Activated CD4-positive, alpha-beta T cell treated with anti-CD3 and anti-CD28 coated beads, Interleukin-2, amount 10 ng/mL, durations not matched to agents 7 days and 5 days (primary cell): Measurements from ENCODE around the gene ARPIN. TPM values are rescaled to one million over a fixed set of nuclear protein-coding genes. Genes with fewer than 3 reads are reported as not detected.
"Not testable (repeated sequence)": the region's sequence is repeated elsewhere in the genome, so short reads cannot be mapped to it uniquely, and the experiment has no call there.

Experiments used
- CTCF ChIA-PET: fragments of 350-600 bp; sonication (Branson Sonifier 250); formaldehyde crosslinking; loops from one replicate; lab custom pipeline; 2021; ENCODE audit warnings: antibody characterized with exemption; lab: Charles Lee
- POLR2A ChIA-PET: fragments of 350-600 bp; sonication (Branson Sonifier 250); formaldehyde crosslinking; loops from one replicate; lab custom pipeline; 2021; ENCODE audit warnings: antibody characterized with exemption; lab: Charles Lee
- DNase-seq: peaks from one replicate; pipeline ENCODE4 v3.0.0-alpha.2; 2020
- H3K27ac Mint-ChIP-seq: one replicate; pipeline ENCODE4 v1.8.0; 2021; ENCODE audit warnings: mild to moderate bottlenecking, moderate library complexity, mixed read lengths
- H3K27me3 Mint-ChIP-seq: one replicate; pipeline ENCODE4 v1.8.0; 2021; ENCODE audit warnings: mixed read lengths
- H3K36me3 Mint-ChIP-seq: one replicate; pipeline ENCODE4 v1.8.0; 2021; ENCODE audit warnings: low read depth, mixed read lengths
- H3K4me1 Mint-ChIP-seq: one replicate; pipeline ENCODE4 v1.8.0; 2021; ENCODE audit warnings: mixed read lengths
- H3K4me3 Mint-ChIP-seq: one replicate; pipeline ENCODE4 v1.8.0; 2021; ENCODE audit warnings: mild to moderate bottlenecking, moderate library complexity, mixed read lengths
- H3K9me3 Mint-ChIP-seq: one replicate; pipeline ENCODE4 v1.8.0; 2021; ENCODE audit warnings: mixed read lengths
- total RNA-seq, 2 experiments: library from RNA; stranded (reverse); gene quantifications; one replicate each; pipeline ENCODE4 v1.2.3, GENCODE V29; 2021

Gene ARPIN
- total RNA-seq = not detected

- Mint-ChIP-seq H3K4me1 (no peaks in the 10 kb centered on the region), H3K27ac (no peak within 1 kb of the TSS), H3K27me3 (peaks cover 42% of the 10 kb centered on the region), H3K4me3 (peak within 1 kb of the TSS; percentile 29), H3K36me3 (no peaks in the 10 kb centered on the region), H3K9me3 (no peaks in the 10 kb centered on the region)
- no peak for DNase-seq
- ChIA-PET POLR2A (no interaction called here), CTCF (interaction anchor here (0.6 to 1.4 kb wide), 3 partner anchors 21 to 159 kb away, joined by 3 to 10 read pairs (median 4); no protein-coding TSS in a partner anchor)
Measured at GRCh38 chr15:89912674-89913396, at the start of gene ARPIN. Gene ARPIN, minus strand, starts transcription at chr15:89912952. Its CDS starts 117 bp downstream, at chr15:89912835.

- Mint-ChIP-seq H3K4me3 (no peak overlapping the region), H3K27ac (no peak overlapping the region), H3K36me3 (no peaks in the 10 kb centered on the region), H3K9me3 (peaks cover 3% of the 10 kb centered on the region), H3K4me1 (no peaks in the 10 kb centered on the region), H3K27me3 (peaks cover 13% of the 10 kb centered on the region)
- ChIA-PET CTCF (interaction anchor here (0.7 to 0.9 kb wide), 2 partner anchors 13 to 83 kb away, joined by 3 read pairs; no protein-coding TSS in a partner anchor), POLR2A (interaction anchor here (0.6 kb wide), 1 partner anchor 32 kb away, joined by 3 read pairs; no protein-coding TSS in a partner anchor)
- DNase-seq = no peak
Measured at GRCh38 chr15:89958107-89958805, 45.5 kb upstream of the ARPIN start.

GRCh38 chr15:89955449-89955998 is 42.8 kb upstream of the ARPIN start:
- H3K4me1 Mint-ChIP-seq, DNase-seq, H3K27ac Mint-ChIP-seq, H3K36me3 Mint-ChIP-seq, H3K4me3 Mint-ChIP-seq, H3K9me3 Mint-ChIP-seq, CTCF ChIA-PET, POLR2A ChIA-PET: not testable (repeated sequence)
- H3K27me3 Mint-ChIP-seq = peaks cover 13% of the 10 kb centered on the region

- H3K36me3 Mint-ChIP-seq = no peaks in the 10 kb centered on the region
- CTCF ChIA-PET = no interaction called here
- H3K4me3 Mint-ChIP-seq = no peak overlapping the region
- no peak for DNase-seq
- peaks cover 7% of the 10 kb centered on the region for H3K4me1 Mint-ChIP-seq
- POLR2A ChIA-PET = no interaction called here
- H3K9me3 Mint-ChIP-seq = peaks cover 3% of the 10 kb centered on the region
- peaks cover 13% of the 10 kb centered on the region for H3K27me3 Mint-ChIP-seq
- no peak overlapping the region for H3K27ac Mint-ChIP-seq
Measured at GRCh38 chr15:89954541-89954940, 41.8 kb upstream of the ARPIN start.

GRCh38 chr15:89948796-89949195 is 36.0 kb upstream of the ARPIN start:
- Mint-ChIP-seq H3K4me1 (peaks cover 12% of the 10 kb centered on the region), H3K27ac (no peak overlapping the region), H3K27me3 (peaks cover under 1% of the 10 kb centered on the region), H3K36me3 (no peaks in the 10 kb centered on the region), H3K9me3 (no peaks in the 10 kb centered on the region), H3K4me3 (no peak overlapping the region)
- ChIA-PET POLR2A (no interaction called here), CTCF (interaction anchor here (0.6 kb wide), 1 partner anchor 8 kb away, joined by 4 read pairs; no protein-coding TSS in a partner anchor)
- DNase-seq = no peak

GRCh38 chr15:89947385-89947784 is 34.6 kb upstream of the ARPIN start:
- Mint-ChIP-seq H3K27ac (no peak overlapping the region), H3K4me1 (peaks cover 7% of the 10 kb centered on the region), H3K27me3 (no peaks in the 10 kb centered on the region), H3K4me3 (no peak overlapping the region), H3K9me3 (no peaks in the 10 kb centered on the region), H3K36me3 (no peaks in the 10 kb centered on the region)
- POLR2A ChIA-PET = no interaction called here
- DNase-seq = no peak
- CTCF ChIA-PET = no interaction called here

- no peak for DNase-seq
- Mint-ChIP-seq H3K4me1 (peaks cover 7% of the 10 kb centered on the region), H3K9me3 (no peaks in the 10 kb centered on the region), H3K27ac (no peak overlapping the region), H3K4me3 (no peak overlapping the region), H3K36me3 (no peaks in the 10 kb centered on the region), H3K27me3 (no peaks in the 10 kb centered on the region)
- ChIA-PET POLR2A (no interaction called here), CTCF (no interaction called here)
Measured at GRCh38 chr15:89946681-89947299, 34.0 kb upstream of the ARPIN start.

GRCh38 chr15:89943721-89944120 is 31.0 kb upstream of the ARPIN start:
- H3K27ac Mint-ChIP-seq, DNase-seq, H3K4me3 Mint-ChIP-seq, H3K27me3 Mint-ChIP-seq, H3K9me3 Mint-ChIP-seq, H3K4me1 Mint-ChIP-seq, POLR2A ChIA-PET, H3K36me3 Mint-ChIP-seq: not testable (repeated sequence)
- CTCF ChIA-PET = interaction anchor here (1.3 kb wide), 1 partner anchor 10 kb away, joined by 3 read pairs; no protein-coding TSS in a partner anchor

- no peak for DNase-seq
- H3K4me1 Mint-ChIP-seq = peaks cover 27% of the 10 kb centered on the region
- no peak overlapping the region for H3K4me3 Mint-ChIP-seq
- H3K36me3 Mint-ChIP-seq = no peaks in the 10 kb centered on the region
- H3K9me3 Mint-ChIP-seq = peaks cover 2% of the 10 kb centered on the region
- H3K27ac Mint-ChIP-seq = no peak overlapping the region
- peaks cover 8% of the 10 kb centered on the region for H3K27me3 Mint-ChIP-seq
- POLR2A ChIA-PET = no interaction called here
- CTCF ChIA-PET = no interaction called here
Measured at GRCh38 chr15:89939910-89940309, 27.2 kb upstream of the ARPIN start.

- peaks cover 27% of the 10 kb centered on the region for H3K4me1 Mint-ChIP-seq
- CTCF ChIA-PET = interaction anchor here (0.7 kb wide), 1 partner anchor 70 kb away, joined by 3 read pairs; no protein-coding TSS in a partner anchor
- H3K9me3 Mint-ChIP-seq, H3K27ac Mint-ChIP-seq, H3K27me3 Mint-ChIP-seq, H3K4me3 Mint-ChIP-seq, POLR2A ChIA-PET, DNase-seq, H3K36me3 Mint-ChIP-seq: not testable (repeated sequence)
Measured at GRCh38 chr15:89939377-89939776, 26.6 kb upstream of the ARPIN start.

GRCh38 chr15:89937365-89938350 is 24.9 kb upstream of the ARPIN start:
- no peak for DNase-seq
- Mint-ChIP-seq H3K4me3 (no peak overlapping the region), H3K27me3 (peaks cover 8% of the 10 kb centered on the region), H3K36me3 (no peaks in the 10 kb centered on the region), H3K9me3 (peaks cover 2% of the 10 kb centered on the region), H3K4me1 (peaks cover 27% of the 10 kb centered on the region), H3K27ac (no peak overlapping the region)
- POLR2A ChIA-PET = no interaction called here
- CTCF ChIA-PET = interaction anchor here (0.6 to 1.3 kb wide), 2 partner anchors 19 to 77 kb away, joined by 3 to 4 read pairs; no protein-coding TSS in a partner anchor
